Ascending aorta (tissue), 2 donors: ENCODE results near the gene HYOU1. TPM values are rescaled to one million over a fixed set of nuclear protein-coding genes. Genes with fewer than 3 reads are reported as not detected.

Source experiments
- DNase-seq, 2 donors: peaks; one replicate each; pipeline ENCODE4 v3.0.0-alpha.2; 2019; ENCODE audit warnings: low spot score in 2 of 2
- H3K27ac ChIP-seq, 2 donors: fragments of 200-600 bp; sonication (generic); one replicate each; pipeline ENCODE4 v1.5.1; 2016 to 2017; ENCODE audit warnings: mild to moderate bottlenecking in 1 of 2
- H3K27me3 ChIP-seq: fragments of 200-600 bp; sonication (generic); one replicate; pipeline ENCODE4 v1.5.1; 2017
- H3K36me3 ChIP-seq, 2 donors: fragments of 200-600 bp; sonication (generic); one replicate each; pipeline ENCODE4 v1.5.1; 2016
- H3K4me1 ChIP-seq, 2 donors: fragments of 200-600 bp; sonication (generic); one replicate each; pipeline ENCODE4 v1.5.1; 2016 to 2017; ENCODE audit warnings: mild to moderate bottlenecking in 1 of 2
- H3K4me3 ChIP-seq, 2 donors: fragments of 200-600 bp; sonication (generic); one replicate each; pipeline ENCODE4 v1.5.1; 2016 to 2017; ENCODE audit warnings: mild to moderate bottlenecking in 1 of 2
- H3K9me3 ChIP-seq, 2 donors: fragments of 200-600 bp; sonication (generic); one replicate each; pipeline ENCODE4 v1.5.1; 2016
- intact Hi-C: fragments of 100-400 bp; cut with DNase I; formaldehyde crosslinking; loops from one replicate; pipeline ENCODE4 v1.15.1; 2023
- total RNA-seq: library from RNA; depleted of rRNA; stranded (reverse); fragments of >200 nt; gene quantifications from one replicate; pipeline ENCODE4 v1.1.0, GENCODE V29; 2016
- TF ChIP-seq, protein P1 (sequence below), 3 experiments: fragments of 200-600 bp in 2 of 3; fragments of 450-650 bp in 1 of 3; sonication (generic) in 2 of 3; IDR thresholded peaks; one replicate each; pipeline ENCODE4 v1.5.1; 2016 to 2019; ENCODE audit warnings: antibody characterized with exemption in 3 of 3, mild to moderate bottlenecking in 1 of 3, moderate library complexity in 1 of 3

Gene HYOU1
- total RNA-seq, 1 donor from 2014 or later: 98.4 TPM

GRCh38 chr11:119078675-119079420 is 21.8 kb upstream of the HYOU1 start:
- peaks cover 73 to 87% of the 10 kb centered on the region in 2 donors for H3K36me3 ChIP-seq
- DNase-seq: no peak
- no peaks in the 10 kb centered on the region for H3K27me3 ChIP-seq
- H3K4me3 ChIP-seq: no peak overlapping the region
- TF ChIP-seq, protein P1, sequence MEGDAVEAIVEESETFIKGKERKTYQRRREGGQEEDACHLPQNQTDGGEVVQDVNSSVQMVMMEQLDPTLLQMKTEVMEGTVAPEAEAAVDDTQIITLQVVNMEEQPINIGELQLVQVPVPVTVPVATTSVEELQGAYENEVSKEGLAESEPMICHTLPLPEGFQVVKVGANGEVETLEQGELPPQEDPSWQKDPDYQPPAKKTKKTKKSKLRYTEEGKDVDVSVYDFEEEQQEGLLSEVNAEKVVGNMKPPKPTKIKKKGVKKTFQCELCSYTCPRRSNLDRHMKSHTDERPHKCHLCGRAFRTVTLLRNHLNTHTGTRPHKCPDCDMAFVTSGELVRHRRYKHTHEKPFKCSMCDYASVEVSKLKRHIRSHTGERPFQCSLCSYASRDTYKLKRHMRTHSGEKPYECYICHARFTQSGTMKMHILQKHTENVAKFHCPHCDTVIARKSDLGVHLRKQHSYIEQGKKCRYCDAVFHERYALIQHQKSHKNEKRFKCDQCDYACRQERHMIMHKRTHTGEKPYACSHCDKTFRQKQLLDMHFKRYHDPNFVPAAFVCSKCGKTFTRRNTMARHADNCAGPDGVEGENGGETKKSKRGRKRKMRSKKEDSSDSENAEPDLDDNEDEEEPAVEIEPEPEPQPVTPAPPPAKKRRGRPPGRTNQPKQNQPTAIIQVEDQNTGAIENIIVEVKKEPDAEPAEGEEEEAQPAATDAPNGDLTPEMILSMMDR (IDR thresholded peaks at IDR 0.05): no peak
- no peaks in the 10 kb centered on the region for H3K4me1 ChIP-seq
- no peak overlapping the region for H3K27ac ChIP-seq
- no peaks in the 10 kb centered on the region for H3K9me3 ChIP-seq
- intact Hi-C loops: no loop called here

DNA sequence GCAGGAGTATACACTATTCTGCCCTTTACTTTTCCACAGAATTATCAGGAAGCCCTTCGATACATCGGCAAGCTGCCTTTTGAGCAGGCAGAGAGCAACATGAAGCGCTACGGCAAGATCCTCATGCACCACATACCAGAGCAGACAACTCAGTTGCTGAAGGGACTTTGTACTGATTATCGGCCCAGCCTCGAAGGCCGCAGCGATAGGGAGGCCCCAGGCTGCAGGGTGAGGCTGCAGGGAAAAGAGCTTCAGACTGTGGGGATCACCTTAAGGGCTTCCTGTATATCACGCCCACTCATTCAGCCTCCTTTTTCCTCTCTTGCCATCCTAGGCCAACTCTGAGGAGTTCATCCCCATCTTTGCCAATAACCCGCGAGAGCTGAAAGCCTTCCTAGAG is 20.8 kb upstream of the HYOU1 start:
- Histone ChIP-seq H3K27me3 (no peaks in the 10 kb centered on the region), H3K9me3 (no peaks in the 10 kb centered on the region), H3K4me1 (no peaks in the 10 kb centered on the region), H3K27ac (no peak overlapping the region), H3K4me3 (no peak overlapping the region), H3K36me3 (peaks cover 83 to 97% of the 10 kb centered on the region in 2 donors)
- intact Hi-C loops: no loop called here
- DNase-seq: no peak
- TF ChIP-seq, protein P1 (IDR thresholded peaks at IDR 0.05): no peak

DNA sequence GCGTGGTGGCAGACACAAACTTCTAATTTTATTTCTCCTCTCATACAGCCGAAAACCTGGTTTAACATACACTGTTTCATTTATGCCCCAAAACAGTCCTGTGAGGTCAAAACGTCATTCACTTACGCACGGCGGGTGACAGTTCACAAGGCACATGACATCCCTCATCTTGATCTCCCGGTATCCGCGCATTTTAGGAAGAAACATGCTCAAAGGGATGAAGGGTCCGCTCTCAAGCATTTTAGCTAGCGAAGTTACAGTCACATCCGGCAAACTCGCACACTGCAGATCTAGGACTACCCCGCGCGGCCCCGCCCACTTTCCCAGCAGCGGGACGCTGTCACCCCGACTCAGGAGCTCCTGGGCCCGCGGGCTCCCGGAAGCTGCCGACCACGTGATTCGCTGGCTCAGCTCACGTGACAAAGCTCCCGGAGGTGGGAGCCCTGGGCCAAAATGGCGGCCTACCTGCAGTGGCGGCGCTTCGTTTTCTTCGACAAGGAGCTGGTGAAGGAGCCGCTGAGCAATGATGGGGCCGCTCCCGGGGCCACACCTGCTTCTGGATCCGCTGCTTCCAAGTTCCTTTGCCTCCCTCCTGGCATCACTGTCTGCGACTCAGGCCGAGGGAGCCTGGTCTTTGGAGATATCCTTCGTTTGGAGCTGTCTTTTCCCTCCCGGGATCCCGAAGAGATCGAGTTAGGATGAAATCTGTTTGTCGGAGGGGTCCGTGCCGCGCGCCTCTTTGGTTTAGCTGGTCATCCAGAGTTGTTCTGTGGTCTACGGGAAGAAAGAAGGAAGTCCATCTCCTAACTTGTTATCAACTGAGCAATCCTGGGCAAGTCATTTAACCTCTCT is 10.6 kb upstream of the HYOU1 start, which contains the start of gene VPS11:
TSS of gene VPS11 (plus strand) at position 448 of the 852 bp plus-strand sequence. CDS start at position 454, 6 bp downstream.
- no peaks in the 10 kb centered on the region for H3K27me3 ChIP-seq
- TF ChIP-seq, protein P1 (IDR thresholded peaks at IDR 0.05): no peak
- peak within 1 kb of the TSS; percentile 89 to 91 for H3K27ac ChIP-seq
- intact Hi-C loops: loop anchor here (1.0 to 5.0 kb wide), 4 partner anchors 10 to 69 kb away; partner anchors contain the start of genes CENATAC, HINFP, HMBS and HYOU1
- peak; percentile 89 to 99 for DNase-seq
- H3K4me3 ChIP-seq: peak within 1 kb of the TSS; percentile 82 to 97
- H3K36me3 ChIP-seq: peaks cover 21 to 23% of the 10 kb centered on the region in 2 donors
- peaks cover 10 to 28% of the 10 kb centered on the region in 2 donors for H3K4me1 ChIP-seq
- H3K9me3 ChIP-seq: no peaks in the 10 kb centered on the region

GRCh38 chr11:119065369-119065768 is 8.4 kb upstream of the HYOU1 start:
- TF ChIP-seq, protein P1 (IDR thresholded peaks at IDR 0.05): no peak
- DNase-seq: no peak
- intact Hi-C loops: loop anchor here (5.0 kb wide), 1 partner anchor 57 kb away; the partner anchor contains the start of gene HINFP
- Histone ChIP-seq H3K27me3 (no peaks in the 10 kb centered on the region), H3K27ac (no peak overlapping the region), H3K36me3 (peaks cover 0 to 4% of the 10 kb centered on the region in 2 donors), H3K9me3 (no peaks in the 10 kb centered on the region), H3K4me3 (no peak overlapping the region), H3K4me1 (peaks cover 10 to 29% of the 10 kb centered on the region in 2 donors)

- Histone ChIP-seq H3K4me3 (no peak overlapping the region), H3K27me3 (no peaks in the 10 kb centered on the region), H3K4me1 (peaks cover 8 to 25% of the 10 kb centered on the region in 2 donors), H3K9me3 (no peaks in the 10 kb centered on the region), H3K36me3 (no peaks in the 10 kb centered on the region), H3K27ac (peak overlapping the region in 1 of 2 donors; percentile 40)
- intact Hi-C loops: no loop called here
- DNase-seq: peak in 1 of 2 donors; percentile 72
- TF ChIP-seq, protein P1 (IDR thresholded peaks at IDR 0.05): no peak
Measured at GRCh38 chr11:119062779-119063178, 5.8 kb upstream of the HYOU1 start.
